H1 (cell line): ENCODE measurements around the gene P4HA3. TPM values are rescaled to one million over a fixed set of nuclear protein-coding genes. Genes with fewer than 3 reads are reported as not detected.

Experiments used
- BACH1 ChIP-seq: IDR thresholded peaks from 2 replicates; pipeline ENCODE4 v1.6.1; 2012; ENCODE audit warnings: low read length, improper control_type of control experiment
- CHD7 ChIP-seq: fragments of 300-600 bp; sonication (generic); IDR thresholded peaks from 2 replicates; pipeline ENCODE4 v1.7.1; 2012; ENCODE audit warnings: low read length, moderate library complexity, mild to moderate bottlenecking, inconsistent platforms; ENCODE audit not compliant: insufficient replicate concordance
- CTCF ChIP-seq, 3 experiments: IDR thresholded peaks; 1 replicate in 2 of 3; 2 replicates in 1 of 3; pipeline versions ENCODE4 v1.5.1 to v1.6.1; 2011; ENCODE audit warnings: low read length in 3 of 3, mild to moderate bottlenecking in 3 of 3, inconsistent platforms in 2 of 3, low read depth in 1 of 3, moderate library complexity in 1 of 3; ENCODE audit not compliant: insufficient read depth in 1 of 3; ENCODE audit errors: control extremely low read depth in 1 of 3
- EGR1 ChIP-seq: IDR thresholded peaks from 2 replicates; pipeline ENCODE4 v1.6.1; 2011; ENCODE audit warnings: low read depth, low read length, borderline replicate concordance
- JUN ChIP-seq: IDR thresholded peaks from 2 replicates; pipeline ENCODE4 v1.6.1; 2011; ENCODE audit warnings: low read depth, mild to moderate bottlenecking, improper control_type of control experiment, low read length
- POLR2AphosphoS5 ChIP-seq: IDR thresholded peaks from 2 replicates; pipeline ENCODE4 v1.6.1; 2011; ENCODE audit warnings: low read depth, low read length
- SAP30 ChIP-seq: fragments of 300-600 bp; sonication (generic); IDR thresholded peaks from 2 replicates; pipeline ENCODE4 v1.7.1; 2012; ENCODE audit warnings: low read length, moderate library complexity, mild to moderate bottlenecking, inconsistent platforms; ENCODE audit not compliant: insufficient read depth, insufficient replicate concordance
- SP1 ChIP-seq: IDR thresholded peaks from 2 replicates; pipeline ENCODE4 v1.6.1; 2011; ENCODE audit warnings: low read depth, low read length
- SUZ12 ChIP-seq: fragments of 200-600 bp; sonication (generic); IDR thresholded peaks from 2 replicates; pipeline ENCODE4 v1.6.1; 2012; ENCODE audit warnings: mild to moderate bottlenecking, inconsistent platforms, low read length, moderate library complexity, mixed read lengths
- polyA plus RNA-seq, 7 experiments: library from polyadenylated mRNA; depleted of rRNA in 3 of 7; stranded (reverse) in 5 of 7; unstranded in 2 of 7; fragments of >200 nt in 5 of 7; fragments of 200-250 nt in 2 of 7; gene quantifications; 1 replicate in 5 of 7; 2 replicates in 1 of 7; 4 replicates in 1 of 7; pipeline versions ENCODE4 v1.2.1 to v1.2.3, GENCODE V29; 2011 to 2013; ENCODE audit warnings: missing spikeins in 2 of 7, mixed read lengths in 2 of 7
- total RNA-seq: library from RNA; stranded (reverse); fragmentation: NEBNext Ultra II Directional; extraction: Animal tissue kit (Norgen Biotek cat#: 25700); gene quantifications from 2 replicates; pipeline ENCODE4 v1.2.1, GENCODE V29; 2021

P4HA3 gene
- total and polyA plus RNA-seq, 2 of the 8 experiments (the other 6 are each of a cell fraction or from before 2014, with no cell fraction given) = 0.06 TPM; not detected in 1

GRCh38 chr11:74310857-74311256, 583 bp downstream of the P4HA3 start (continued):
- TF ChIP-seq CHD7 (no peak), SAP30 (no peak), POLR2AphosphoS5 (no peak), BACH1 (no peak), EGR1 (no peak), SUZ12 (no peak), CTCF (IDR thresholded peaks at IDR 0.05; ENCODE audit: control extremely low read depth in 1 of 3, insufficient read depth in 1 of 3, low read depth in 1 of 3, low read length in 3 of 3) (no peak), SP1 (no peak), JUN (no peak)
